Activated CD4-positive, CD25-positive, alpha-beta regulatory T cell (primary cell): ENCODE measurements around the gene IER5L.
"Not testable (repeated sequence)": the region's sequence is repeated elsewhere in the genome, so short reads cannot be mapped to it uniquely, and the experiment has no call there.

Source experiments
- DNase-seq, 4 experiments: peaks; one replicate each; lab custom pipeline; 2025; lab: John Stamatoyannopoulos, UW

Gene IER5L

DNA sequence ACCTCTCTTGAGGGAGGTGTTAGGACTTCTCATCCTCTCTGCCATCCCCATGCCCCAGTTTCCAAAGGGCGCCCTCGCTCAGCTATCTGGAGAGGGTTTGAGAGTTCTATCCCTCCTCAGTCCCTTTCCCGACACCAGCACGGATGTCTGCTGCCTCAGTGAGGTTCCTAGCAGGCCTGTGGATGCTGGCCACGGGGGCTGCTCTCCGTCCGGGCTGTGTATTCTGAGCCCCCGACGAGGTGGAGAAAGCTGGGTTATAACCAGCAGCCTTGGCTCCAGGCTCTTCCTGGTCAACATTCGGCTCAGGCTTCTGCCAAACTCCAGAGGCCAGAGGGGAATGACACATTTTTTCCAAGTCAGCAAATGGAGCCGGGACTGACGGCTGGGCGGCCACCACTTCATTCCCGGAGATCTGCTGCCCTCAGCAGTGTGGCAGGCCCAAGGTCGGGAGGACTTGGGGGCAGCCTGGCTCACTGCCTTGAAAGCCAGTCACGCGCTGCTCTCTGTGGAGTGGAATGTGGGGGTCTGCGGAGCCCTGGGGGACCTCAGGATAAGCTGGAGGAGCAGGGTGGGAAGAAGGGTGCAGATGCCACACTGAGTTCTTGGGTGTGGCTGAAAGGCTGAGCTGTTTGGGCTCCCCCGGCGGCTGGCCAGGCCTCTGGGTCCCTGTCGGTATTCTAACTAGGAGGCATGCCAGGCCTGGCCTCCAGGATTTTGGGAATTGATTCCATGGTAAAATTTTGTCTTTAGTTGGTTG is 39.4 kb downstream of the IER5L start:
- no peak for DNase-seq

DNA sequence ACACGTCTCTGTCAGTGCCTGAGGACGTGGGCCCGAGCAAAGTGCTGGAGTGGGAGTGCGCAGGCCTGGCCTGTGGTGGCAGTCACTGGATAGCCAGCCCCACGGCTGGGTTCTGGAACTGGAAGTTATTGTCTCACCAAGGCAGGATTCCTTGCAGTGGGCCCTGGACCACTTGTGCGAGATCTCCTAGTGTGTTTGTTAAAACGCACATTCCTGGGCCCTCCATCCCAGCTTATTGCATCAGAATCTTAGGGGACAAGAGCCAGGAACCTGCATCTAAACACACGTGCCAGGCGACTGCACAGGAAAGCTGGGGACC is 40.0 kb downstream of the IER5L start:
- DNase-seq: no peak

DNA sequence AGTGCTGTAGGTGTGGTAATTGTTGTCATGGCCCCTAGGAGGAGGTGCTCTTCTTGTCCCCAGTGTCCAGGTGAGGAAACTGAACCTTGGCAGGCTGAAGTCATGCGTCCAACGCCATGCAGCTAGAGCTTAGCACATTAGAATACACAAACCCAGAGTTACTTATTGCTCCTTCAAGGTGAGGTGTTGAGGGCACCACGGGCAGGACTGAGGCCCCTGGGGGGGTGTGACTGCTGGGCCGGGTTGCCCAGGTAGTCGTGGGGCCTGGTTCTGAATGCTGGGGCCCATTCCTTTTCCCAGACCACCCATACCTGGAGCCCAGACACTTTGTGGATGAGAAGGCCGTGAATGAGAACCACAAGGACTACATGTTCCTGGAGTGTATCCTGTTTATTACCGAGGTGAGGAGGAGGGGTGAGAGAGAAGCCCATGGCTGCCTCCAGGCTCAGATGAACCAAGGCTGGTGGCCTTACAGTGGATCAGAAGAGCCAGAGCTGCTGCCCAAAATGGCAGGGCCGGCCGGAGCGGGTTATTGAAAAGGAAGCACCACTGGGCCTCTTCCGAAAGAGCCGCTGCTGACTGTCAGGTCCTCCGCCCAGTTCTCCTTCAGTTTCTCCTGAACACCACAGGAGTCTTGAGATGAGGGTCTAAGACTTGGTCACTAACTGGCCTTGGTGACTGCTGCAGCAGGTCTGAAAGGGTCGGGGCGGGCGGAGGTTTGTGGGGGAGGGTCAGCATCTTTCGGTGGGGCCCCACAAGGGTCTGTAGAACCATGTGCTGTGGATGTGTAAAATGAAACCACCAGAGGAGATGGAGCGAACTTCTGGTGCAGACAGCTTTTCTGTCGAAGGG is 40.5 kb downstream of the IER5L start:
- DNase-seq: no peak

DNA sequence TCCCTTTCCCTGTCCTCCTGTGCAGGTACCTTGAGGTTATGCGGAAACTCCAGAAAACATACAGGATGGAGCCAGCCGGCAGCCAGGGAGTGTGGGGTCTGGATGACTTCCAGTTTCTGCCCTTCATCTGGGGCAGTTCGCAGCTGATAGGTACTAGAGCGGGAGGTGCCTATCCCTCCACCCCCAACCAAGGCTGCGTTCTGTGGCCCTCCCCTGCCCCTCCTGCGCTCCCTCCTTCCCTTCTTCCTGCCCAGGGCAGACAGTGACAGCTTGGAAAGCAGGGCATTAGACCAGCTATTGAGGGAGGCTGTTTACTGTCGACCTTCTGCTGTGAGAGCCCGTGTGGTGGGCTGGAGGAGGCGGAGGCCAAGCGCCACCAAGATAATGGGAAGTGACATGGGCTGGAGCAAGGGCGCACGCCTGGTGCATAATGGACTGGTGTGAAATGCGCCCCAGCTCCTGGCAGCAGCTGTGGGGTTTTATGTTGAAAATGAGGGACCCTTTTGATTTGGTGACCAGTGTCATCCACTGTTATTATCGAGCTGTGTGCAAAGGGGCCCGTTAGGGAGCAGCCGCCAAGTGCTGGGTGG is 41.5 kb downstream of the IER5L start:
- DNase-seq: no peak

DNA sequence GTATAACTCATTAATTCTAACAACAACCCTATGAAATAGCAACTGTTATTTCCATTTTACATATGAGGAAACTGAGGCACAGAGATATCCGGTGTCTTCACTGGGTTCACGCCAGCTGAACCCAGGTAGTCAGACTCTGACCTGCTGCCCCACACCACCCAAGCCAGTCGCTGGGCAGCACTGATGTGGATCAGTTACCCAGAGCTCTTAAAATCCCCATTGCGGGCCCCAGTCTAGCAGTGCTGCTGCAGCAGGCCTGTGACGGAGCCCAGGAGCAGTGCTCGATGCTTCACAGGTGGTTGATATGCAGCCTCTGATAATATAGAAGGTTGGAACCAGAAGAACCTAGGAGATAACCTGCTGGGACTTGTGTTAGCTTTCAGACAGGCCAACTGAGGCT is 42.6 kb downstream of the IER5L start:
- DNase-seq: no peak

DNA sequence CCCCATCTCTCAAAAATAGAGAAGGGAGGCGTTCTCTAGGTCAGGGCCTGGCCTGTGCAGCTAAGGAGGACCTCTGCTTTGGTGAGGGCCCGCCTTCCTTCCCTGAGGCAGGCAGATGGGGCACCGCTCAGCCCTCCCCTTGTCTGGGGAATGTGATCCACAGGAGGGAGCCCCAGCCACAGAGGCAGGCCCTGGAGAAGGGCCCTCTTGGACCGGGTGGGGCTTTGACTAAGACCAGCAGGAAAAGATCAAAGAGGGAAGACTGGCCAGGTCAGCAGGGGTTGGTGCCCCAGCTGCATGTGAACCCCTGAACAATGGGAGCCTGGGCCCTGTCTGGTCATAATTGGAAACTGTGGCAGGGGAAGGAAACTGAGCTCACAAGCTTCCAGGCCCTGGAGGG is 45.0 kb downstream of the IER5L start:
- no peak for DNase-seq

DNA sequence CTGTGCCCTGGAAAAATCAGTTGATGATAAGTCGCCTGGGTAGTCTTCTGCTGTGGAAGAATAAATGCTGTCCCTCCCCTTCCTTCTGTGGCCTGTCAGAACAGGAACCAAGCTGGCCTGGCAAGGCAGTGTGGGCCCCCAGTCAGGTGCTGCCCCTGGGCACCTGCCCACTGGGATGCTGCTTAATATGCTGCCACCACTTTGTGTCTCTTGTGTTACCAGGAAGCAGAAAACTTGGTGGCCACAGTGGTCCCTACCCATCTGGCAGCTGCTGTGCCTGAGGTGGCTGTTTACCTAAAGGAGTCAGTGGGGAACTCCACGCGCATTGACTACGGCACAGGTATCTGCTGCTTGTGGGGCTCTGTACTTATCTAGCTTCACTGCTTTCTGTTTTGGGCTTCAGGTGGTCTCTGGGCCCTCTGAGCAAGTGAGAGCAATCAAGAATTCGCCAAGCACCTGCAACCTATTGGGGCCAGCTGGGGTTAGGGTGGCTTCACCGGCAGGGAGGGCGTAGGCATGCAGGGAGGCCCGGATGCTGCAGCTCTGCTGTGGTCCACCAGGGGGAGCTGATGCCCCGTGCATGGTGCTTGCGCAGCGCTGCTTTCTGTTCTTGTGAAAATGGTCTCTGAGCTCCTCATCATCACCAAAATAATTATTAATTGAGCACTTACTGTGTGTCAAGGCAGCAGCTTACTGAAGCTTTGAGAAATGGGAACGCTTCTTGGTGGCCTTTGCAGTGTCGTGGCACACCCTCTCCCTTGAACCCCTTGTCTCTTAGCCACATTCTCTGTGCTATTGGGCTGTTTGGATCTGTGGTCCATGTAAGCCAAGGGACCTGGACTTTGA is 46.5 kb downstream of the IER5L start:
- DNase-seq: peak; percentile 68 to 80 (median 75)

DNA sequence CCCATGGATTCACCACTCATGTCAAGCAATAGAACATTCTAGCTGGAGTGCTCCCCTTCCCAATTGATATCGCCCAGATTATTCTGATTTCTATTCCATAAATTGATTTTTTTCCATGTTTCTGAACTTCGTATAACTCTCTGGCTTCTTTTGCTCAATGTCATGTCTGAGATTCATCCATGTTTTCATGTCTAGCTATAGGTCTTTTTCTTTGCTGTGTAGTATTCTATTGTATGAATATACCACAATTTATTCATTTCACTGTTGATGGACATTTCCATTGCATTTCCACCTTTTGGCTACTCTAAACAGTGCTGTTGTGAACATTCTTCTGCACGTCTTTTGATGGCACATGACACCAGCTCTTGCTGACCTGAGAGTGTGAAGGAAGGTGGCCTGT is 47.3 kb downstream of the IER5L start:
- no peak for DNase-seq

DNA sequence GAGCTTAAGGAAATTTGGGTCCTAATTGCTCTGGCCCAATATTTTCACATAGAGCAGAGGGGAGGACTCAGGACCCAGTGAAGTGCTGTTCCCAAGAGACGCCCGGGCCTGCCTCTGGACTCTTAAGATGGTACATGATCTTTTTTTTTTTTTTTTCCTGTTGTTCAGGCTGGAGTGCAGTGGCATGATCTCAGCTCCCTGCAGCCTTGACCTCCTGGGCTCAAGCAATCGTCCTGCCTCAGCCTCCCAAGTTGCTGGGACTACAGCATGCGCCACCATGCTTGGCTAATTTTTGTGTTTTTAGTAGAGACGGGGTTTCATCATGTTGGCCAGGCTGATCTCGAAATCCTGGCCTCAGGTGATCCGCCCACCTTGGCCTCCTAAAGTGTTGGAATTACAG is 47.8 kb downstream of the IER5L start:
- not testable (repeated sequence) for DNase-seq

DNA sequence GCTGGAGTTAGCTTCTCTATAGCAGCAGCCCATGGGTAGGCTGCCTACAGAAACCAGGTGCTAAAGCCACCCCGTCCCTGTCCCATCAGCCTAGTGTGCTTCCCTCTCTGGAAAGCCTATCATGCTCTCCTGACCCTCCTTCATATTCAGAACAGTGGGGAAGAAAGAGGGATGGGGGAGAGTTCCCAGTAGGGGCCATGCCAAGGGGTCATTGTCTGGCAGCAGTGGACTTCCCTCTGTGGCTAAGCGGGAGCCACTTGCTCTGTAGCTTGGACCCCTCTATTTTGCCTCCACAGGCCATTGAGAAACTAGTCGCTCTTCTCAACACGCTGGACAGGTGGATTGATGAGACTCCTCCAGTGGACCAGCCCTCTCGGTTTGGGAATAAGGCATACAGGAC is 49.4 kb downstream of the IER5L start:
- no peak for DNase-seq

GRCh38 chr9:129126749-129127618 is 51.1 kb downstream of the IER5L start:
- DNase-seq: no peak
